Mesendoderm (in vitro differentiated cells): ENCODE data around the gene RNF144A.

Experiments
- DNase-seq: peaks from one replicate; pipeline ENCODE4 v3.0.0; 2013
- H2AK5ac ChIP-seq: 2 replicates; pipeline ENCODE4 v1.6.1; 2013; ENCODE audit warnings: low read length, inconsistent platforms
- H2BK120ac ChIP-seq: 2 replicates; pipeline ENCODE4 v1.6.1; 2013; ENCODE audit warnings: low read depth, mild to moderate bottlenecking, low read length, moderate library complexity, mixed read lengths
- H2BK15ac ChIP-seq: replicated peaks from 2 replicates; pipeline ENCODE4 v1.6.1; 2013; ENCODE audit warnings: low read depth, mild to moderate bottlenecking, moderate library complexity
- H2BK5ac ChIP-seq: 2 replicates; pipeline ENCODE4 v1.6.1; 2013; ENCODE audit warnings: low read length, inconsistent platforms
- H3K18ac ChIP-seq: 2 replicates; pipeline ENCODE4 v1.6.1; 2013; ENCODE audit warnings: mild to moderate bottlenecking, low read length, mixed read lengths
- H3K23ac ChIP-seq: one replicate; pipeline ENCODE4 v1.6.1; 2013; ENCODE audit warnings: low read length
- H3K27ac ChIP-seq: 2 replicates; pipeline ENCODE4 v1.5.1; 2013; ENCODE audit warnings: low read depth, mild to moderate bottlenecking, inconsistent platforms, low read length, moderate library complexity
- H3K27me3 ChIP-seq: 2 replicates; pipeline ENCODE4 v1.6.1; 2013; ENCODE audit warnings: low read length, control low read depth, mild to moderate bottlenecking, inconsistent platforms; ENCODE audit not compliant: insufficient read depth, poor library complexity
- H3K36me3 ChIP-seq: 2 replicates; pipeline ENCODE4 v1.6.1; 2013; ENCODE audit warnings: low read length, inconsistent platforms; ENCODE audit not compliant: control insufficient read depth, insufficient read depth
- H3K4ac ChIP-seq: one replicate; pipeline ENCODE4 v1.6.1; 2013; ENCODE audit warnings: low read depth, mild to moderate bottlenecking, low read length, moderate library complexity
- H3K4me1 ChIP-seq: 2 replicates; pipeline ENCODE4 v1.6.1; 2013; ENCODE audit warnings: low read depth, low read length, inconsistent platforms; ENCODE audit not compliant: control insufficient read depth
- H3K4me2 ChIP-seq: 2 replicates; pipeline ENCODE4 v1.6.1; 2013; ENCODE audit warnings: low read length
- H3K4me3 ChIP-seq: 2 replicates; pipeline ENCODE4 v1.5.1; 2013; ENCODE audit warnings: mild to moderate bottlenecking, low read length
- H3K56ac ChIP-seq: one replicate; pipeline ENCODE4 v1.6.1; 2013; ENCODE audit warnings: low read length
- H3K79me1 ChIP-seq: 2 replicates; pipeline ENCODE4 v1.6.1; 2013; ENCODE audit warnings: low read length, inconsistent platforms
- H3K79me2 ChIP-seq: 2 replicates; pipeline ENCODE4 v1.6.1; 2013; ENCODE audit warnings: mild to moderate bottlenecking, low read length; ENCODE audit not compliant: control insufficient read depth, insufficient read depth
- H3K9ac ChIP-seq: 2 replicates; pipeline ENCODE4 v1.6.1; 2013; ENCODE audit warnings: low read length, inconsistent platforms
- H4K5ac ChIP-seq: one replicate; pipeline ENCODE4 v1.6.1; 2013; ENCODE audit warnings: low read length
- H4K8ac ChIP-seq: one replicate; pipeline ENCODE4 v1.6.1; 2013; ENCODE audit warnings: low read depth, mild to moderate bottlenecking, control low read depth, low read length, moderate library complexity
- WGBS: extraction: QIAGEN DNeasy Blood & Tissue Kit; methylation state at CpG from one replicate; pipeline ENCODE4 v1.1.7; 2013; ENCODE audit warnings: low lambda C conversion rate, missing lambda C conversion rate; ENCODE audit not compliant: insufficient coverage; ENCODE audit errors: extremely low coverage; 5-methylcytosine and 5-hydroxymethylcytosine counted together

RNF144A gene

GRCh38 chr2:7016148-7016547 is 98.9 kb downstream of the RNF144A start:
- H2BK5ac ChIP-seq = no peak overlapping the region
- H3K23ac ChIP-seq = no peak overlapping the region
- DNase-seq = no peak
- no peaks in the 10 kb centered on the region for H3K27me3 ChIP-seq
- no CpG with 5 or more reads among the region's 3 CpGs for WGBS
- no peak overlapping the region for H3K27ac ChIP-seq
- no peaks in the 10 kb centered on the region for H3K79me2 ChIP-seq
- no peaks in the 10 kb centered on the region for H3K4me1 ChIP-seq
- no peak overlapping the region for H3K4me3 ChIP-seq
- no peak overlapping the region for H4K8ac ChIP-seq
- H3K36me3 ChIP-seq = no peaks in the 10 kb centered on the region
- no peak overlapping the region for H3K56ac ChIP-seq
- H2BK15ac ChIP-seq = no peak overlapping the region
- H2BK120ac ChIP-seq = no peak overlapping the region
- no peak overlapping the region for H3K4me2 ChIP-seq
- no peak overlapping the region for H3K9ac ChIP-seq
- H4K5ac ChIP-seq = no peak overlapping the region
- H3K18ac ChIP-seq = no peak overlapping the region
- H3K79me1 ChIP-seq = no peaks in the 10 kb centered on the region
- no peak overlapping the region for H2AK5ac ChIP-seq
- no peak overlapping the region for H3K4ac ChIP-seq

DNA sequence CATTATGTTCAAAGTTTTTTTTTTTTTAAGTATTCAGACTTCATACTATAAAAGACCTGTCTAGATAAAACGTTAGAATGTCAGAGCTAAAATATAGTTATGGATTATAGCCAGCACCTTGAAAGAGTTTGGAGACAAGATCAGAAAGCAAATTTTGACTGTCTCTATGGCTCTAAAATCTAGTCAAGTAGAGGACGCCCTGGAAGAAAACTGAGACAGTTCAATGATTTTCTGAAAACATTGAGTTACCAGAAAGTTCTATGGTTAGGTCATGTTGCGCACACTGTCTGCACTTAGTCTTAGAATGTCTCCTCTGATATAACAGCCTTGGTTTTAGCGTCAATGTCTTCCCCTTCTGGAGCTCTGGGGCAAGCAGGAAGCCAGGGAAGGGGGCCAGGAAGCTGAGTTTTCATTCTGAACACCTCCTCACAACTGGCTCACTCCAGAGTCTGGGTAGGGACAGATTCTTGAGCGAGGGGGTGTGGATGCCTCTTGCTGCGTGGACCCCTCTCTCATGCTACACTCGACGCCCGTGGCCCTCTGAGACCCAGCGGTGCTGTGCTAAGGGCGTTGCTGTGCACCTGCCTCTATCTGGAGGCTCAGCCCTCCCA is 99.5 kb downstream of the RNF144A start:
- Histone ChIP-seq H3K79me1 (no peaks in the 10 kb centered on the region), H2BK5ac (no peak overlapping the region), H2AK5ac (no peak overlapping the region), H3K4me2 (no peak overlapping the region), H3K9ac (no peak overlapping the region), H4K8ac (no peak overlapping the region), H3K4ac (no peak overlapping the region), H3K4me3 (no peak overlapping the region), H2BK15ac (no peak overlapping the region), H3K27me3 (no peaks in the 10 kb centered on the region), H3K79me2 (no peaks in the 10 kb centered on the region), H2BK120ac (no peak overlapping the region), H3K18ac (no peak overlapping the region), H3K4me1 (no peaks in the 10 kb centered on the region), H3K56ac (no peak overlapping the region), H4K5ac (no peak overlapping the region), H3K27ac (no peak overlapping the region), H3K36me3 (no peaks in the 10 kb centered on the region), H3K23ac (no peak overlapping the region)
- WGBS = no CpG with 5 or more reads among the region's 11 CpGs
- no peak for DNase-seq

GRCh38 chr2:7017671-7018281 is 100.6 kb downstream of the RNF144A start:
- no CpG with 5 or more reads among the region's 14 CpGs for WGBS

DNA sequence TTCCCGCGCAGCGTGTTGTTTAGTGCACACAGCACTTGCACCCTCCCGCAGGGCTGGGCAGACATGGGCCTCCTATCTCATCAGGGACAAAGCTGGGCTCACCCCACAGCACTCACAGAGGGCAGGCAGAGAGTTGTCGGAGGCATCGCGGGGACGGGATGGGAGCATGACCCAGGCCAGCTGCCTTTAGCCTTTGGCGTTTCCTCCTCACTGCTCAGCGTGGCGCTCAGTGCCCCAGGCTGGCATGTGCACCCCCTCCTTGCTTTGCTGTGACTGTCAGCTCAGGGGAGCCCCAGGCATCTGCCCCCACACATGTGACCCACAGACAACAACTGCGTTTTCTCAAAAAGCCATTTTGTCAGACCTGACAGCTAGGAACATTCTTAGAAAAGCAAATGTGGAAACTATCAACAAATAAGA is 101.1 kb downstream of the RNF144A start:
- H3K56ac ChIP-seq = no peak overlapping the region
- no peak overlapping the region for H2BK120ac ChIP-seq
- no peak overlapping the region for H2BK5ac ChIP-seq
- H3K4me3 ChIP-seq = no peak overlapping the region
- H3K79me2 ChIP-seq = no peaks in the 10 kb centered on the region
- no peak overlapping the region for H4K5ac ChIP-seq
- H3K4ac ChIP-seq = no peak overlapping the region
- H3K23ac ChIP-seq = no peak overlapping the region
- WGBS = no CpG with 5 or more reads among the region's 12 CpGs
- no peak overlapping the region for H2BK15ac ChIP-seq
- H3K36me3 ChIP-seq = no peaks in the 10 kb centered on the region
- H3K27ac ChIP-seq = no peak overlapping the region
- H3K4me1 ChIP-seq = no peaks in the 10 kb centered on the region
- no peaks in the 10 kb centered on the region for H3K79me1 ChIP-seq
- no peak overlapping the region for H2AK5ac ChIP-seq
- no peak overlapping the region for H3K4me2 ChIP-seq
- no peak overlapping the region for H4K8ac ChIP-seq
- H3K18ac ChIP-seq = no peak overlapping the region
- no peak overlapping the region for H3K9ac ChIP-seq
- no peak for DNase-seq
- H3K27me3 ChIP-seq = no peaks in the 10 kb centered on the region

More at GRCh38 chr2:7017671-7018281, 100.6 kb downstream of the RNF144A start:
- Histone ChIP-seq H3K23ac (no peak overlapping the region), H2BK120ac (no peak overlapping the region), H3K79me2 (no peaks in the 10 kb centered on the region), H3K27ac (no peak overlapping the region), H3K4me1 (no peaks in the 10 kb centered on the region), H3K79me1 (no peaks in the 10 kb centered on the region), H3K27me3 (no peaks in the 10 kb centered on the region), H3K36me3 (no peaks in the 10 kb centered on the region), H3K18ac (no peak overlapping the region), H2BK15ac (no peak overlapping the region), H3K4ac (no peak overlapping the region), H2AK5ac (no peak overlapping the region), H3K56ac (no peak overlapping the region), H2BK5ac (no peak overlapping the region), H4K8ac (no peak overlapping the region), H3K4me3 (no peak overlapping the region), H4K5ac (no peak overlapping the region), H3K9ac (no peak overlapping the region), H3K4me2 (no peak overlapping the region)
- DNase-seq = no peak

GRCh38 chr2:7018767-7019166 is 101.6 kb downstream of the RNF144A start:
- no peak overlapping the region for H3K23ac ChIP-seq
- no peak overlapping the region for H3K4ac ChIP-seq
- no peak overlapping the region for H3K4me3 ChIP-seq
- H3K79me1 ChIP-seq = no peaks in the 10 kb centered on the region
- H3K4me1 ChIP-seq = no peaks in the 10 kb centered on the region
- H2BK120ac ChIP-seq = no peak overlapping the region
- H3K27me3 ChIP-seq = no peaks in the 10 kb centered on the region
- no peak overlapping the region for H3K9ac ChIP-seq
- no peak overlapping the region for H3K18ac ChIP-seq
- no peak overlapping the region for H3K4me2 ChIP-seq
- H3K27ac ChIP-seq = no peak overlapping the region
- no peaks in the 10 kb centered on the region for H3K79me2 ChIP-seq
- DNase-seq = no peak
- no peak overlapping the region for H2BK15ac ChIP-seq
- H3K36me3 ChIP-seq = no peaks in the 10 kb centered on the region
- H3K56ac ChIP-seq = no peak overlapping the region
- no peak overlapping the region for H2AK5ac ChIP-seq
- no peak overlapping the region for H4K8ac ChIP-seq
- H4K5ac ChIP-seq = no peak overlapping the region
- no CpG with 5 or more reads among the region's 5 CpGs for WGBS
- no peak overlapping the region for H2BK5ac ChIP-seq

DNA sequence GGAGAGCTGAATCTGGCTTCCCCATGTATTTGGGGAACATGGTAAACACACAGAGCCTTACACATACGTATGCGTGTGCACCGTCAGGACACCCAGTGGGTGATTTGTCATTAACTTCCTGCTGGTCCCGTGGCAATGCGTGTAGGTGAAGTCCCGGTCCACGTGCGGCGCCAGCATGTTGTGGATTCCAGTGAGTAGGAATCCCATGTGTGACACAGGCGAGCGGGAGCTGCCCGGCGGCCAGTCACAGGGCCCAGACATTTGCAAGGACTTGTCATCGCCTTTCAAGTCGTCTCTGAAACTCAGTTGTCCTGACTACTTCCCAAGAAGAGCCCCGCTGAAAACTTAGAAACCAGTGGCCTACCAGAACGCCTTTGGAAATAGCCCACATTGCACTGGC is 102.0 kb downstream of the RNF144A start:
- H3K18ac ChIP-seq = no peak overlapping the region
- H3K36me3 ChIP-seq = no peaks in the 10 kb centered on the region
- no peak overlapping the region for H3K23ac ChIP-seq
- DNase-seq = no peak
- H4K5ac ChIP-seq = no peak overlapping the region
- no peak overlapping the region for H2AK5ac ChIP-seq
- WGBS = no CpG with 5 or more reads among the region's 17 CpGs
- no peaks in the 10 kb centered on the region for H3K79me1 ChIP-seq
- H2BK5ac ChIP-seq = no peak overlapping the region
- no peaks in the 10 kb centered on the region for H3K27me3 ChIP-seq
- no peak overlapping the region for H3K27ac ChIP-seq
- no peaks in the 10 kb centered on the region for H3K79me2 ChIP-seq
- no peak overlapping the region for H3K4me2 ChIP-seq
- H3K4ac ChIP-seq = no peak overlapping the region
- no peak overlapping the region for H3K4me3 ChIP-seq
- no peak overlapping the region for H3K9ac ChIP-seq
- H3K56ac ChIP-seq = no peak overlapping the region
- H2BK120ac ChIP-seq = no peak overlapping the region
- H4K8ac ChIP-seq = no peak overlapping the region
- H3K4me1 ChIP-seq = no peaks in the 10 kb centered on the region
- H2BK15ac ChIP-seq = no peak overlapping the region
